Stimulated activated CD4-positive, alpha-beta T cell treated with anti-CD3 and anti-CD28 coated beads, Interleukin-12 subunit alpha, Interleukin-12 subunit beta, amount 100 ng/mL, for 24 hours (primary cell): ENCODE measurements around the gene PLVAP.
A peak's percentile ranks its signal among the peaks of the same experiment; 100 is the strongest.

Experiments
- DNase-seq, 2 experiments: peaks; one replicate each; pipeline ENCODE4 v3.0.0-alpha.2; 2020; ENCODE audit warnings: low read depth in 2 of 2

Gene PLVAP, protein sequence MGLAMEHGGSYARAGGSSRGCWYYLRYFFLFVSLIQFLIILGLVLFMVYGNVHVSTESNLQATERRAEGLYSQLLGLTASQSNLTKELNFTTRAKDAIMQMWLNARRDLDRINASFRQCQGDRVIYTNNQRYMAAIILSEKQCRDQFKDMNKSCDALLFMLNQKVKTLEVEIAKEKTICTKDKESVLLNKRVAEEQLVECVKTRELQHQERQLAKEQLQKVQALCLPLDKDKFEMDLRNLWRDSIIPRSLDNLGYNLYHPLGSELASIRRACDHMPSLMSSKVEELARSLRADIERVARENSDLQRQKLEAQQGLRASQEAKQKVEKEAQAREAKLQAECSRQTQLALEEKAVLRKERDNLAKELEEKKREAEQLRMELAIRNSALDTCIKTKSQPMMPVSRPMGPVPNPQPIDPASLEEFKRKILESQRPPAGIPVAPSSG

GRCh38 chr19:17376935-17377600, at the start of gene PLVAP:
PLVAP (minus strand) TSS chr19:17377342; CDS start chr19:17377288, 54 bp downstream.
- DNase-seq: no peak

GRCh38 chr19:17424743-17425365, 47.7 kb upstream of the PLVAP start:
- DNase-seq: no peak

GRCh38 chr19:17423429-17424208, 46.5 kb upstream of the PLVAP start:
- DNase-seq: no peak

GRCh38 chr19:17421942-17422341, 44.8 kb upstream of the PLVAP start:
- no peak for DNase-seq

DNA sequence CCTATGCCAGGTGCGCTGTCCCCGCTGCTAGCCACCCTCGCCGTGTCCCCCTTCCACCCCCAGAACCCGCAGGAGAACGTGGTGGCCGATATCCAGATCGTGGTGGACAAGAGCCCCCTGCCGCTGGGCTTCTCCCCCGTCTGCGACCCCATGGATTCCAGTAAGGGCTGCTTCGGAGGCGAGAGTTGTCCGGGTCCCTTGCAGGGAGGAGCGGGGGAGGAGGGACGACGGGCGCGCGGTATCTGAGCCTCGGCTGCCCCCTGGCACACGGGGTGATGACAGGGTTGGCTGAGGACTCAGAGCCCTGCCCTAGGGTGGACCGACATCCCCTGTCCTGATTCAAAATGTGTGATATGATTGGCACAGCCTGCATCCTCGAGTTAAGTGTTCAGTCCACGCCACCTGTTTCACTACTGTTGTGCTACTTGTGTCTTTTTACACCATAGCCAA, 43.4 kb upstream of the PLVAP start:
- DNase-seq: no peak

- DNase-seq: peak; percentile 91 to 93
Observed at GRCh38 chr19:17419621-17420474, 42.7 kb upstream of the PLVAP start, which contains the start of gene MVB12A. MVB12A (plus strand) TSS chr19:17420047; CDS start chr19:17420136, 89 bp downstream.

DNA sequence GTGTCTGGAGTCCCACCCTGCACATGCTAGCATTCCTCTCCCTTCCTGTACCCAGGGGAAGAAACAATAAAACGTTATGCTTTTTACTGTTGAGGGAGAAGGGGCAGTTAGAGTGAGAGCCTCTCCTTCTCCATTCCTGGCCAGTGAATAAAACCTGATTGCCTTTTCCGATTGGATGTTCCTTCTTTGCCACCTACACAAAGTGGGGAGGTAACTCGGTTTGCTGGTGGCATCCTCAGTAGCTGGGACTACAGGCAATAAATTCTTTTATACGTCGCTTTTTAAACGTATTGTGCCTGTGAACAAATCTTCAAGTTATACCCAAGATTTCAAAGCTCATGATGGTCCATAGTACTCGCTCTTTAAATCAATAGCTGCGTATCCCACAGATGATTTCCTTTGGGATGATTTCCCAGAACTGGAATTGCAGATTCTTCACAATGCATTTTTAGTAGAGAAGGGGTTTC, 42.0 kb upstream of the PLVAP start:
- DNase-seq: no peak

GRCh38 chr19:17418710-17419109, 41.6 kb upstream of the PLVAP start:
- DNase-seq: no peak

- no peak for DNase-seq
Observed at GRCh38 chr19:17415121-17415520, 38.0 kb upstream of the PLVAP start.

GRCh38 chr19:17414097-17414496, 37.0 kb upstream of the PLVAP start:
- DNase-seq: no peak

GRCh38 chr19:17411801-17412200, 34.7 kb upstream of the PLVAP start:
- DNase-seq: no peak

DNA sequence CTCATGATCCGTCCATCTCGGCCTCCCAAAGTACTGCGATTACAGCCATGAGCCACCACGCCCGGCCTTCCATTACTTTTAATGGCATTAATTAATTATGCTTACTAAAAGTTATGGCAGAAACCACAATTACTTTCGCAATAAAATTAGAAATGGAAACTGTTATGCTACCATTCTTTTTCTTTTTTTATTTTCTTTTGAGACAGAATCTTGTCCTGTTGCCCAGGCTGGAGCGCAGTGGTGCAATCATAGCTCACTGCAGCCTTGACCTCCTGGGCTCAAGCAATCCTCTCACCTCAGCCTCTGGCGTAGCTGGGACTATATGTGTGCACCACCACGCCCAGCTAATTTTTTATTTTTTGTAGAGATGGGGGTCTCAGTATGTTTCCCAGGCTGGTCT, 32.8 kb upstream of the PLVAP start:
- no peak for DNase-seq

DNA sequence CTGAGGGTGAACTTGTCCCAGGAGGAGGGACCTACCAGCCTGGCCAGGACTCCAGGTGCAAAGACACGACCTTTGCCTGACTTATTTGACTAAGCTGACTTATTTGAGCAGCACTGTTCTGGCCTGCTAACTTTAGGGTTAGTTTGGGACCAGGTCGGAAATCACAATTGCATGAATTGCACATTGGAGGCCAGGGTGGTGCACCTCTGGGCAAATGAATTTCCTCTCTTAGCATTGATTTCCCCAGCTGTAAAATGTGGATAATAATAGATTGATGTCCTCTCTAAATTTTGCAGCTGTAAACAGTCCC, 29.7 kb upstream of the PLVAP start:
- DNase-seq: no peak

DNA sequence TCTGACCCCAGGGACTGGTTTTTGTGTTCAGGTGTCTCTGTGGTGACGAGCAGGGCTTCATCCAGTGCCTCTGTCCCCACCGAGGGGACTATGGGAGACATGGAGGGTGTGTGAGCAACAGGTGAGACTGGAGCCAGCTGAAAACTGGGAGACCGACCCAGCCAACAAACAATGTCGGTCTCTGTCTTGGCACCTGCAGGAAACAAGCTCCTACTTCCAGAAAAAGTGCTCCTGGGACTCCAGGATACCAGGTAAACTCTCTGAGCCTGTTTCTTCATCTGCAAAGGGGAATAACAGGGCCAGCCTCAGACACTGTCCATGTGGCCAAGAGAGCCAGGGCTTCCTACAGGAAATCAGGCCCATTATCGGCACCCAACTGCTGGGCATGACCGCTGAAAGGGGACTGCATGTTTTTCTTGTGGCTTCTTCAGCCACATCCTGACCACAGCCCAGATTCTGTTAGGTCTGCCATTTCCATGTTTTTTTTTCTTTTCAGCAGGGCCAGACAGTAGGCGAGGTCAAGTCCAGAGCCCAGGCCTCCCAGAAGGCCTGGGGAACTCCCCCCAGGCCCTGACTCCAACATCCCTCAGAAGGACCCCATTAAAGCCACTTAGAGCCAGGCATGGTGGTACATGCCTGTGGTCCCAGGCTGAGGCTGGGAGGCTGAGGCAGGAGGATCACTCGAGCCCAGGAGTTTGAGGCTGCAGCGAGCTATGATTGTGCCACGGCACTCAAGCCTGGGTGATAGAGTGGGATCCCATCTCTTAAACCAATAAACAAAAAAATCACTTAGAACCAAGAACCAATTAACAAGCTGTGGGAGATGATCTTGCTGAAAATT, 29.1 kb upstream of the PLVAP start:
- DNase-seq: no peak

GRCh38 chr19:17405250-17406045, 28.3 kb upstream of the PLVAP start, which contains the start of gene BST2:
BST2 (minus strand) TSS chr19:17405630; CDS start chr19:17405575, 55 bp downstream.
- DNase-seq: no peak

DNA sequence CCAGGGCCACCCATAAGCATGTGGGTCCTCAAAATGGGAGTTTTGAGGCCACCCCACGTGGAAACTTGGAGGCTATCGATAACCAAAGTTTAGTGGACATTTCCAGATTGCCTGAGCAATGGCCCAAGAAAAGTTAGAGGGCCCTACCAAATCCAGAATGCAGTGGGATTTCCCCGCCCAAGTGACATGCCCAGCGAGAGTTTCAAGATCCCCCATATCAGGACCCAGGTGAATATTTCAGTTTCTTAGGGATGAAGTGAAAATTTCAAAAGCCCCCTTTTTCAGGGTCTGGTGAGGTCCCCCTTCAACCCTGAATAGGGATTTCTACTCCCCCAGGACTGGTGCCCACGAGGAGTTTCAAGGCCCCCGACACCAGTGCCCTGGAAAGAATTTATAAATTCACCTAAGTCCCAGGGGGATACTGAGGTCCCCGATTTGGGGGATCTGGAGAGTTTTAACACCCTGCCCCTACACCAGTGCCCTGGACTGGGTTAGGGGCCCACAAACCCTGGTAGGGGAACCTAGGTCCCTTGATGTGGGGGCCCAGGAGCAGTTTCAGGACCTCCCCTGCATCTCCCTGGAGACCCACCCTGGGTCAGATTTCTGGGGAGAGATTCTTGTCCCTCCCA, 27.6 kb upstream of the PLVAP start:
- DNase-seq: no peak

GRCh38 chr19:17404015-17404414, 26.9 kb upstream of the PLVAP start:
- DNase-seq: no peak
